NB4 (cell line): ENCODE results near the gene KPTN.
A peak's percentile ranks its signal among the peaks of the same experiment; 100 is the strongest.

ENCODE experiments used
- DNase-seq: peaks from one replicate; pipeline ENCODE4 v3.0.0; 2010; ENCODE audit warnings: low read depth
- H3K4me3 ChIP-seq: one replicate; pipeline ENCODE4 v1.5.1; 2011; ENCODE audit warnings: mild to moderate bottlenecking, low read depth, low read length, moderate library complexity
- CTCF ChIP-seq: IDR thresholded peaks from one replicate; pipeline ENCODE4 v1.5.1; 2012; ENCODE audit warnings: low read depth, low read length
- MAX ChIP-seq: IDR thresholded peaks from 2 replicates; pipeline ENCODE4 v1.6.1; 2011; ENCODE audit warnings: low read depth, low read length
- MYC ChIP-seq: IDR thresholded peaks from 2 replicates; pipeline ENCODE4 v1.6.1; 2011; ENCODE audit warnings: low read depth, low read length
- POLR2A ChIP-seq: IDR thresholded peaks from 2 replicates; pipeline ENCODE4 v1.6.1; 2011; ENCODE audit warnings: mild to moderate bottlenecking; ENCODE audit not compliant: insufficient read length; ENCODE audit errors: extremely low read depth

The KPTN gene

GRCh38 chr19:47445937-47446402 is 38.0 kb downstream of the KPTN start:
- TF ChIP-seq POLR2A (no peak), CTCF (no peak), MYC (peak; percentile 61; the same call in 1 of the 2 replicates), MAX (peak; percentile 80)
- peak; percentile 94 for DNase-seq
- no peak overlapping the region for H3K4me3 ChIP-seq

GRCh38 chr19:47445527-47445926 is 38.5 kb downstream of the KPTN start:
- no peak overlapping the region for H3K4me3 ChIP-seq
- DNase-seq, result peak; percentile 75
- TF ChIP-seq POLR2A (no peak), MAX (peak; percentile 39; the same call in 1 of the 2 replicates), MYC (no peak), CTCF (no peak)

- TF ChIP-seq MAX (peak; percentile 87), MYC (0 out of 2 replicates have a peak, but pooled peaks have one; percentile 54), POLR2A (no peak)
- DNase-seq, result peak; percentile 72
- H3K4me3 ChIP-seq, result no peak overlapping the region
Observed at GRCh38 chr19:47444388-47444821, 39.6 kb downstream of the KPTN start.

GRCh38 chr19:47443331-47443730 is 40.7 kb downstream of the KPTN start:
- H3K4me3 ChIP-seq, result no peak overlapping the region
- no peak for DNase-seq
- TF ChIP-seq POLR2A (no peak), MAX (no peak), MYC (no peak), CTCF (no peak)

GRCh38 chr19:47438793-47439220 is 45.2 kb downstream of the KPTN start:
- no peak overlapping the region for H3K4me3 ChIP-seq
- TF ChIP-seq CTCF, result no peak
- TF ChIP-seq POLR2A, result no peak
- TF ChIP-seq MYC, result no peak
- TF ChIP-seq MAX, result no peak
- DNase-seq, result peak; percentile 34

GRCh38 chr19:47437500-47437899 is 46.5 kb downstream of the KPTN start:
- peak; percentile 62 for DNase-seq
- no peak for TF ChIP-seq MYC
- TF ChIP-seq MAX, result peak; percentile 51; the same call in 1 of the 2 replicates
- H3K4me3 ChIP-seq, result no peak overlapping the region
